HG03460 (cell line): Measurements from ENCODE around the gene APOL4.
"Not testable (repeated sequence)": the region's sequence is repeated elsewhere in the genome, so short reads cannot be mapped to it uniquely, and the experiment has no call there.

Source experiments
- ATAC-seq: cut with Tn5 transposase; IDR thresholded peaks from one replicate; pipeline ENCODE4 v1.9.1; 2021; ENCODE audit not compliant: unreplicated experiment

The APOL4 gene

GRCh38 chr22:36232715-36233401, 31.2 kb upstream of the APOL4 start:
- no peak for ATAC-seq

GRCh38 chr22:36231051-36231450, 29.4 kb upstream of the APOL4 start:
- not testable (repeated sequence) for ATAC-seq

- ATAC-seq: not testable (repeated sequence)
Observed at GRCh38 chr22:36229649-36230048, 28.0 kb upstream of the APOL4 start.

- ATAC-seq: no peak
Observed at GRCh38 chr22:36228944-36229343, 27.3 kb upstream of the APOL4 start.

- not testable (repeated sequence) for ATAC-seq
Observed at GRCh38 chr22:36228369-36228768, 26.8 kb upstream of the APOL4 start.

GRCh38 chr22:36227806-36228205, 26.2 kb upstream of the APOL4 start:
- ATAC-seq: no peak

GRCh38 chr22:36227396-36227795, 25.8 kb upstream of the APOL4 start:
- ATAC-seq: no peak

- ATAC-seq: no peak
Observed at GRCh38 chr22:36226189-36226588, 24.6 kb upstream of the APOL4 start.

- no peak for ATAC-seq
Observed at GRCh38 chr22:36225333-36225922, 23.8 kb upstream of the APOL4 start.

GRCh38 chr22:36224245-36224644, 22.6 kb upstream of the APOL4 start:
- ATAC-seq: no peak

- ATAC-seq: no peak
Observed at GRCh38 chr22:36223504-36223903, 21.9 kb upstream of the APOL4 start.

- ATAC-seq: no peak
Observed at GRCh38 chr22:36222887-36223450, 21.4 kb upstream of the APOL4 start.

GRCh38 chr22:36221799-36222751, 20.5 kb upstream of the APOL4 start:
- no peak for ATAC-seq

- no peak for ATAC-seq
Observed at GRCh38 chr22:36220451-36220921, 18.9 kb upstream of the APOL4 start.

GRCh38 chr22:36218648-36219193, 17.1 kb upstream of the APOL4 start:
- ATAC-seq: no peak

- no peak for ATAC-seq
Observed at GRCh38 chr22:36215981-36216380, 14.4 kb upstream of the APOL4 start.

GRCh38 chr22:36213586-36213985, 12.0 kb upstream of the APOL4 start:
- no peak for ATAC-seq

GRCh38 chr22:36212901-36213300, 11.3 kb upstream of the APOL4 start:
- no peak for ATAC-seq

GRCh38 chr22:36211237-36211861, 9.7 kb upstream of the APOL4 start:
- no peak for ATAC-seq

- ATAC-seq: no peak
Observed at GRCh38 chr22:36210224-36210623, 8.6 kb upstream of the APOL4 start.
